IMR-90 (cell line): ENCODE results near the gene POU2AF1. TPM values are rescaled to one million over a fixed set of nuclear protein-coding genes. Genes with fewer than 3 reads are reported as not detected.

ENCODE experiments used
- ATAC-seq: fragments of 200-7000 bp; cut with Tn5 transposase; 2 replicates; pipeline ENCODE4 v1.9.1; 2020; ENCODE audit warnings: low read depth, mild to moderate bottlenecking, moderate library complexity
- BruUV-seq: library from RNA; stranded (reverse); fragments of 400-500 nt; replicated peaks from 2 replicates; lab custom pipeline; 2021; lab: Mats Ljungman, UMichigan
- CTCF ChIA-PET: fragments of 300-600 bp; formaldehyde crosslinking; extraction: SDS; loops from one replicate; lab custom pipeline; 2021; ENCODE audit warnings: antibody characterized with exemption; lab: Yijun Ruan, JAX
- POLR2A ChIA-PET: fragments of 300-600 bp; sonication (Branson Sonifier 250); formaldehyde crosslinking; loops from one replicate; lab custom pipeline; 2022; ENCODE audit warnings: antibody characterized with exemption; ENCODE audit not compliant: unreplicated experiment; lab: Charles Lee
- DNase-seq: peaks from one replicate; pipeline ENCODE4 v3.0.0; 2013
- H2AFZ ChIP-seq: replicated peaks from 2 replicates; pipeline ENCODE3; 2013; ENCODE audit warnings: low read length, mild to moderate bottlenecking; ENCODE audit not compliant: poor library complexity
- H2AK5ac ChIP-seq: 2 replicates; pipeline ENCODE4 v1.6.1; 2013; ENCODE audit warnings: low read depth, low read length, inconsistent platforms
- H2AK9ac ChIP-seq: replicated peaks from 2 replicates; pipeline ENCODE3; 2013; ENCODE audit warnings: mild to moderate bottlenecking, low read depth, low read length, moderate library complexity; ENCODE audit not compliant: poor library complexity
- H2BK120ac ChIP-seq: 2 replicates; pipeline ENCODE4 v1.6.1; 2013; ENCODE audit warnings: low read depth, low read length, inconsistent platforms
- H2BK15ac ChIP-seq: 3 replicates; pipeline ENCODE4 v1.6.1; 2013; ENCODE audit warnings: low read depth, low read length, inconsistent platforms
- H2BK20ac ChIP-seq: 2 replicates; pipeline ENCODE4 v1.6.1; 2013; ENCODE audit warnings: low read depth, mild to moderate bottlenecking, inconsistent platforms, low read length, moderate library complexity
- H2BK5ac ChIP-seq: 2 replicates; pipeline ENCODE4 v1.6.1; 2013; ENCODE audit warnings: mild to moderate bottlenecking, low read depth, low read length, inconsistent platforms; ENCODE audit not compliant: poor library complexity, severe bottlenecking
- H3K14ac ChIP-seq: replicated peaks from 2 replicates; pipeline ENCODE4 v1.6.1; 2013; ENCODE audit warnings: low read depth, low read length, inconsistent platforms
- H3K18ac ChIP-seq: 2 replicates; pipeline ENCODE4 v1.6.1; 2013; ENCODE audit warnings: low read depth, low read length, control low read depth
- H3K23ac ChIP-seq: 2 replicates; pipeline ENCODE4 v1.6.1; 2013; ENCODE audit warnings: low read depth, low read length, inconsistent platforms
- H3K27ac ChIP-seq: 2 replicates; pipeline ENCODE4 v1.5.1; 2013; ENCODE audit warnings: mild to moderate bottlenecking, control low read depth, low read length; ENCODE audit not compliant: insufficient read depth
- H3K27me3 ChIP-seq: 2 replicates; pipeline ENCODE4 v1.6.1; 2013; ENCODE audit warnings: low read length; ENCODE audit not compliant: control insufficient read depth, insufficient read depth
- H3K36me3 ChIP-seq: 2 replicates; pipeline ENCODE4 v1.6.1; 2013; ENCODE audit warnings: low read length, mixed read lengths; ENCODE audit not compliant: control insufficient read depth, insufficient read depth
- H3K4ac ChIP-seq: 2 replicates; pipeline ENCODE4 v1.6.1; 2013; ENCODE audit warnings: low read depth, low read length, inconsistent platforms
- H3K4me1 ChIP-seq: 2 replicates; pipeline ENCODE4 v1.6.1; 2013; ENCODE audit warnings: low read length, mixed read lengths; ENCODE audit not compliant: control insufficient read depth, insufficient read depth
- H3K4me2 ChIP-seq: 2 replicates; pipeline ENCODE4 v1.6.1; 2013; ENCODE audit warnings: low read depth, mild to moderate bottlenecking, control low read depth, low read length, moderate library complexity
- H3K4me3 ChIP-seq: 2 replicates; pipeline ENCODE4 v1.5.1; 2013; ENCODE audit warnings: low read depth, mild to moderate bottlenecking, control low read depth, low read length, moderate library complexity; ENCODE audit not compliant: insufficient read depth
- H3K56ac ChIP-seq: 2 replicates; pipeline ENCODE4 v1.6.1; 2013; ENCODE audit warnings: low read length, inconsistent platforms; ENCODE audit not compliant: insufficient read depth; ENCODE audit errors: extremely low read depth
- H3K79me1 ChIP-seq, 2 experiments: 2 replicates each; pipeline ENCODE4 v1.6.1; 2013; ENCODE audit warnings: low read length in 2 of 2, inconsistent platforms in 1 of 2, low read depth in 1 of 2
- H3K9ac ChIP-seq: 2 replicates; pipeline ENCODE4 v1.6.1; 2013; ENCODE audit warnings: low read depth, low read length, control low read depth
- H3K9me1 ChIP-seq: 2 replicates; pipeline ENCODE4 v1.6.1; 2013; ENCODE audit warnings: low read length, inconsistent platforms; ENCODE audit not compliant: insufficient read depth
- H3K9me3 ChIP-seq: 2 replicates; pipeline ENCODE4 v1.6.1; 2013; ENCODE audit warnings: low read length; ENCODE audit not compliant: control insufficient read depth, insufficient read depth
- H4K20me1 ChIP-seq: 2 replicates; pipeline ENCODE4 v1.6.1; 2013; ENCODE audit warnings: low read length, inconsistent platforms; ENCODE audit not compliant: insufficient read depth
- H4K5ac ChIP-seq: 2 replicates; pipeline ENCODE4 v1.6.1; 2013; ENCODE audit warnings: mild to moderate bottlenecking, low read depth, low read length, control low read depth
- H4K8ac ChIP-seq, 2 experiments: 2 replicates each; pipeline ENCODE4 v1.6.1; 2013; ENCODE audit warnings: low read depth in 2 of 2, low read length in 2 of 2, control low read depth in 1 of 2, inconsistent platforms in 1 of 2
- H4K91ac ChIP-seq: 2 replicates; pipeline ENCODE4 v1.6.1; 2013; ENCODE audit warnings: low read depth, low read length, inconsistent platforms; ENCODE audit not compliant: insufficient read depth
- BHLHE40 ChIP-seq: fragments of 150-350 bp; IDR thresholded peaks from 2 replicates; pipeline ENCODE4 v1.6.1; 2016; ENCODE audit warnings: mild to moderate bottlenecking, low read depth, low read length
- CEBPB ChIP-seq: IDR thresholded peaks from 2 replicates; pipeline ENCODE4 v1.6.1; 2012; ENCODE audit warnings: low read depth, low read length, improper control_type of control experiment
- CHD1 ChIP-seq: IDR thresholded peaks from 2 replicates; pipeline ENCODE4 v1.6.1; 2012; ENCODE audit warnings: low read depth, low read length, improper control_type of control experiment
- ELK1 ChIP-seq: fragments of 150-350 bp; IDR thresholded peaks from 2 replicates; pipeline ENCODE4 v1.6.1; 2016; ENCODE audit warnings: low read depth, mild to moderate bottlenecking, low read length, moderate library complexity, borderline replicate concordance
- MAZ ChIP-seq: IDR thresholded peaks from 2 replicates; pipeline ENCODE4 v1.6.1; 2012; ENCODE audit warnings: low read depth, mild to moderate bottlenecking, low read length, improper control_type of control experiment, moderate library complexity, borderline replicate concordance
- NFE2L2 ChIP-seq: fragments of 150-350 bp; IDR thresholded peaks from 2 replicates; pipeline ENCODE4 v1.6.1; 2016; ENCODE audit warnings: low read depth, mild to moderate bottlenecking, low read length
- POLR2A ChIP-seq: IDR thresholded peaks from 2 replicates; pipeline ENCODE4 v1.6.1; 2012; ENCODE audit warnings: mild to moderate bottlenecking, low read depth, low read length
- SMC3 ChIP-seq: fragments of 150-350 bp; IDR thresholded peaks from 2 replicates; pipeline ENCODE4 v1.6.1; 2016; ENCODE audit warnings: low read depth, mild to moderate bottlenecking, antibody characterized with exemption, low read length, moderate library complexity
- WGBS, 2 experiments: methylation state at CpG; one replicate each; pipeline versions ENCODE4 v1.1.5 to v1.1.7; 2013; ENCODE audit warnings: missing lambda C conversion rate in 2 of 2; ENCODE audit not compliant: insufficient read length in 1 of 2; ENCODE audit errors: extremely low coverage in 2 of 2; 5-methylcytosine and 5-hydroxymethylcytosine counted together
- dilution Hi-C: fragments of 300-500 bp; cut with HindIII; formaldehyde crosslinking; loops from one replicate; pipeline ENCODE4 v1.14.3; 2018; ENCODE audit warnings: low sequenced_read_pairs; ENCODE audit not compliant: unreplicated experiment
- in situ Hi-C: fragments of 300-500 bp; cut with MboI; formaldehyde crosslinking; loops from 3 replicates; pipeline ENCODE4 v1.14.3; 2019; ENCODE audit warnings: low sequenced_read_pairs, inconsistent platforms, mixed read lengths
- intact Hi-C: fragments of 100-400 bp; cut with micrococcal nuclease; formaldehyde crosslinking; loops from 2 replicates; pipeline ENCODE4 v1.10.0; 2022
- polyA plus RNA-seq, 3 experiments: library from polyadenylated mRNA; depleted of rRNA; stranded (reverse); fragments of >200 nt; gene quantifications; 2 replicates each; pipeline ENCODE4 v1.2.3, GENCODE V29; 2012; ENCODE audit warnings: low replicate concordance in 1 of 3
- total RNA-seq: library from RNA; depleted of rRNA; stranded (reverse); fragments of >200 nt; gene quantifications from 2 replicates; pipeline ENCODE4 v1.2.3, GENCODE V29; 2012
- TF ChIP-seq, protein P1 (sequence below): conservative IDR thresholded peaks from 2 replicates; pipeline ENCODE4 v1.5.1; 2012; ENCODE audit warnings: mild to moderate bottlenecking, low read depth, low read length, improper control_type of control experiment
- TF ChIP-seq, protein P2 (sequence below): fragments of 150-350 bp; IDR thresholded peaks from 2 replicates; pipeline ENCODE4 v1.6.1; 2017; ENCODE audit warnings: mild to moderate bottlenecking, antibody characterized with exemption, low read length, low read depth

POU2AF1 gene
- total and polyA plus RNA-seq, 2 of the 4 experiments (the other 2 are of a cell fraction): not detected

- H3K4ac ChIP-seq: no peak overlapping the region
- intact Hi-C loops: no loop called here
- no peaks in the 10 kb centered on the region for H3K36me3 ChIP-seq
- 67% methylated on average over 1 of the region's 6 CpGs; no CpG with 5 or more reads in 1 of the 2 experiments for WGBS, 2 experiments
- no TSS peak for BruUV-seq
- DNase-seq: no peak
- no peak overlapping the region for H2BK5ac ChIP-seq
- H4K20me1 ChIP-seq: no peaks in the 10 kb centered on the region
- H3K79me1 ChIP-seq: no peaks in the 10 kb centered on the region
- H2BK15ac ChIP-seq: no peak overlapping the region
- no peak overlapping the region for H2BK120ac ChIP-seq
- no peak overlapping the region for H4K91ac ChIP-seq
- TF ChIP-seq BHLHE40 (no peak), POLR2A (no peak), CHD1 (no peak), ELK1 (no peak), CEBPB (no peak), MAZ (no peak), NFE2L2 (no peak), SMC3 (no peak)
- TF ChIP-seq, protein P1, sequence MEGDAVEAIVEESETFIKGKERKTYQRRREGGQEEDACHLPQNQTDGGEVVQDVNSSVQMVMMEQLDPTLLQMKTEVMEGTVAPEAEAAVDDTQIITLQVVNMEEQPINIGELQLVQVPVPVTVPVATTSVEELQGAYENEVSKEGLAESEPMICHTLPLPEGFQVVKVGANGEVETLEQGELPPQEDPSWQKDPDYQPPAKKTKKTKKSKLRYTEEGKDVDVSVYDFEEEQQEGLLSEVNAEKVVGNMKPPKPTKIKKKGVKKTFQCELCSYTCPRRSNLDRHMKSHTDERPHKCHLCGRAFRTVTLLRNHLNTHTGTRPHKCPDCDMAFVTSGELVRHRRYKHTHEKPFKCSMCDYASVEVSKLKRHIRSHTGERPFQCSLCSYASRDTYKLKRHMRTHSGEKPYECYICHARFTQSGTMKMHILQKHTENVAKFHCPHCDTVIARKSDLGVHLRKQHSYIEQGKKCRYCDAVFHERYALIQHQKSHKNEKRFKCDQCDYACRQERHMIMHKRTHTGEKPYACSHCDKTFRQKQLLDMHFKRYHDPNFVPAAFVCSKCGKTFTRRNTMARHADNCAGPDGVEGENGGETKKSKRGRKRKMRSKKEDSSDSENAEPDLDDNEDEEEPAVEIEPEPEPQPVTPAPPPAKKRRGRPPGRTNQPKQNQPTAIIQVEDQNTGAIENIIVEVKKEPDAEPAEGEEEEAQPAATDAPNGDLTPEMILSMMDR: no peak
- TF ChIP-seq, protein P2, sequence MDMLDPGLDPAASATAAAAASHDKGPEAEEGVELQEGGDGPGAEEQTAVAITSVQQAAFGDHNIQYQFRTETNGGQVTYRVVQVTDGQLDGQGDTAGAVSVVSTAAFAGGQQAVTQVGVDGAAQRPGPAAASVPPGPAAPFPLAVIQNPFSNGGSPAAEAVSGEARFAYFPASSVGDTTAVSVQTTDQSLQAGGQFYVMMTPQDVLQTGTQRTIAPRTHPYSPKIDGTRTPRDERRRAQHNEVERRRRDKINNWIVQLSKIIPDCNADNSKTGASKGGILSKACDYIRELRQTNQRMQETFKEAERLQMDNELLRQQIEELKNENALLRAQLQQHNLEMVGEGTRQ: no peak
- H3K23ac ChIP-seq: no peak overlapping the region
- H3K4me3 ChIP-seq: no peak overlapping the region
- no peak overlapping the region for H2AK5ac ChIP-seq
- no peak overlapping the region for H2BK20ac ChIP-seq
- H3K9ac ChIP-seq: no peak overlapping the region
- no peak overlapping the region for H3K4me2 ChIP-seq
- peaks cover 5% of the 10 kb centered on the region; the same call in 1 of the 2 replicates for H3K4me1 ChIP-seq
- no peak overlapping the region for H3K56ac ChIP-seq
- no peak overlapping the region for H3K18ac ChIP-seq
- in situ Hi-C loops: no loop called here
- H3K9me1 ChIP-seq: no peaks in the 10 kb centered on the region
- no peaks in the 10 kb centered on the region for H3K9me3 ChIP-seq
- no peak overlapping the region for H3K27ac ChIP-seq
- H2AFZ ChIP-seq: no peak overlapping the region
- dilution Hi-C loops: no loop called here
- POLR2A ChIA-PET: no interaction called here
- no peak for ATAC-seq
- H2AK9ac ChIP-seq: no peak overlapping the region
- peaks cover 15% of the 10 kb centered on the region for H3K27me3 ChIP-seq
- CTCF ChIA-PET: no interaction called here
- H4K5ac ChIP-seq: no peak overlapping the region
- H3K14ac ChIP-seq: no peak overlapping the region
- H4K8ac ChIP-seq: no peak overlapping the region
Observed at GRCh38 chr11:111335549-111335948, 43.5 kb downstream of the POU2AF1 start.
